ENCODE data around the gene SLC28A3.

SLC28A3 gene

GRCh38 chr9:84241817-84242373 is 98.7 kb downstream of the SLC28A3 start:
- no peaks in the 10 kb centered on the region for H3K4me1 ChIP-seq
- no peak for TF ChIP-seq CTCF (IDR thresholded peaks at IDR 0.05)
- no peaks in the 10 kb centered on the region for H3K36me3 ChIP-seq (ENCODE audit: control insufficient read depth, insufficient read depth, low read length)
- no peak overlapping the region for H3K27ac ChIP-seq
- H3K4me2 ChIP-seq (ENCODE audit: low read length), result no peak overlapping the region
- no peak overlapping the region for H3K9ac ChIP-seq
- H3K9me3 ChIP-seq (ENCODE audit: control insufficient read depth, low read length), result no peaks in the 10 kb centered on the region
- H3K4me3 ChIP-seq (ENCODE audit: low read depth, low read length), result no peak overlapping the region
- no peaks in the 10 kb centered on the region for H3K79me2 ChIP-seq
- H3K27me3 ChIP-seq (ENCODE audit: control insufficient read depth, insufficient read depth, low read length), result no peaks in the 10 kb centered on the region
- no peak overlapping the region for H2AFZ ChIP-seq

GRCh38 chr9:84239343-84239742 is 101.2 kb downstream of the SLC28A3 start:
- Histone ChIP-seq H3K79me2 (no peaks in the 10 kb centered on the region), H3K4me1 (no peaks in the 10 kb centered on the region), H3K36me3 (ENCODE audit: control insufficient read depth, insufficient read depth, low read length) (no peaks in the 10 kb centered on the region), H3K4me2 (ENCODE audit: low read length) (no peak overlapping the region), H3K27ac (no peak overlapping the region), H3K4me3 (ENCODE audit: low read depth, low read length) (no peak overlapping the region), H3K9ac (no peak overlapping the region), H2AFZ (no peak overlapping the region), H3K9me3 (ENCODE audit: control insufficient read depth, low read length) (no peaks in the 10 kb centered on the region), H3K27me3 (ENCODE audit: control insufficient read depth, insufficient read depth, low read length) (no peaks in the 10 kb centered on the region)
- TF ChIP-seq CTCF (IDR thresholded peaks at IDR 0.05), result no peak

GRCh38 chr9:84238652-84239051 is 101.9 kb downstream of the SLC28A3 start:
- no peak for TF ChIP-seq CTCF (IDR thresholded peaks at IDR 0.05)
- no peak overlapping the region for H2AFZ ChIP-seq
- no peaks in the 10 kb centered on the region for H3K36me3 ChIP-seq (ENCODE audit: control insufficient read depth, insufficient read depth, low read length)

GRCh38 chr9:84235511-84235910 is 105.0 kb downstream of the SLC28A3 start:
- Histone ChIP-seq H3K36me3 (ENCODE audit: control insufficient read depth, insufficient read depth, low read length) (no peaks in the 10 kb centered on the region), H3K9ac (no peak overlapping the region), H3K9me3 (ENCODE audit: control insufficient read depth, low read length) (no peaks in the 10 kb centered on the region), H3K27ac (no peak overlapping the region), H3K79me2 (no peaks in the 10 kb centered on the region), H3K4me1 (no peaks in the 10 kb centered on the region), H3K4me2 (ENCODE audit: low read length) (no peak overlapping the region), H3K27me3 (ENCODE audit: control insufficient read depth, insufficient read depth, low read length) (no peaks in the 10 kb centered on the region), H3K4me3 (ENCODE audit: low read depth, low read length) (no peak overlapping the region), H2AFZ (no peak overlapping the region)
- TF ChIP-seq CTCF (IDR thresholded peaks at IDR 0.05), result no peak

More at GRCh38 chr9:84238652-84239051, 101.9 kb downstream of the SLC28A3 start:
- Histone ChIP-seq H3K27me3 (ENCODE audit: control insufficient read depth, insufficient read depth, low read length) (no peaks in the 10 kb centered on the region), H3K4me1 (no peaks in the 10 kb centered on the region), H3K9ac (no peak overlapping the region), H3K79me2 (no peaks in the 10 kb centered on the region), H3K4me3 (ENCODE audit: low read depth, low read length) (no peak overlapping the region), H3K27ac (no peak overlapping the region), H3K9me3 (ENCODE audit: control insufficient read depth, low read length) (no peaks in the 10 kb centered on the region), H3K4me2 (ENCODE audit: low read length) (no peak overlapping the region)
